Caco-2 (cell line): ENCODE results near the gene LHX1. TPM values are rescaled to one million over a fixed set of nuclear protein-coding genes. Genes with fewer than 3 reads are reported as not detected.
A peak's percentile ranks its signal among the peaks of the same experiment; 100 is the strongest.

Source experiments
- BruUV-seq: library from RNA; stranded (reverse); fragments of 400-500 nt; replicated peaks from 2 replicates; lab custom pipeline; 2021; lab: Mats Ljungman, UMichigan
- CTCF ChIA-PET: fragments of 300-600 bp; sonication (Branson Sonifier 250); formaldehyde crosslinking; loops from one replicate; lab custom pipeline; 2022; ENCODE audit warnings: antibody characterized with exemption; lab: Charles Lee
- POLR2A ChIA-PET: fragments of 300-600 bp; sonication (Branson Sonifier 250); formaldehyde crosslinking; loops from one replicate; lab custom pipeline; 2022; ENCODE audit warnings: antibody characterized with exemption; lab: Charles Lee
- DNase-seq, 2 experiments: peaks; one replicate each; pipeline versions ENCODE4 v3.0.0 to v3.0.0-alpha.2; 2020 to 2022
- H3K27me3 ChIP-seq: replicated peaks from 2 replicates; pipeline ENCODE4 v1.6.0; 2011; ENCODE audit warnings: low read length; ENCODE audit not compliant: control insufficient read depth, insufficient read depth
- H3K36me3 ChIP-seq: 2 replicates; pipeline ENCODE4 v1.5.1; 2011; ENCODE audit warnings: low read length; ENCODE audit not compliant: control insufficient read depth, insufficient read depth
- H3K4me1 ChIP-seq: fragments of 250-450 bp; sonication (Bioruptor Pico); 2 replicates; pipeline ENCODE4 v1.5.1; 2020; ENCODE audit warnings: mild to moderate bottlenecking
- H3K4me3 ChIP-seq: 2 replicates; pipeline ENCODE4 v1.5.1; 2011; ENCODE audit warnings: low read depth, mild to moderate bottlenecking, control low read depth, low read length
- H3K9me3 ChIP-seq: fragments of 250-450 bp; sonication (Bioruptor Pico); 2 replicates; pipeline ENCODE4 v1.5.1; 2020; ENCODE audit warnings: mild to moderate bottlenecking, moderate library complexity
- H3K27ac Mint-ChIP-seq: one replicate; pipeline ENCODE4 v1.8.0; 2022; ENCODE audit warnings: mixed read lengths; ENCODE audit not compliant: unreplicated experiment
- H3K27me3 Mint-ChIP-seq: one replicate; pipeline ENCODE4 v1.8.0; 2022; ENCODE audit warnings: mixed read lengths; ENCODE audit not compliant: insufficient read depth, unreplicated experiment
- H3K36me3 Mint-ChIP-seq: one replicate; pipeline ENCODE4 v1.8.0; 2022; ENCODE audit warnings: mild to moderate bottlenecking, mixed read lengths; ENCODE audit not compliant: insufficient read depth, unreplicated experiment
- H3K4me1 Mint-ChIP-seq: one replicate; pipeline ENCODE4 v1.8.0; 2022; ENCODE audit warnings: low read depth, mixed read lengths; ENCODE audit not compliant: unreplicated experiment
- H3K4me3 Mint-ChIP-seq: one replicate; pipeline ENCODE4 v1.8.0; 2022; ENCODE audit warnings: mild to moderate bottlenecking, moderate library complexity, mixed read lengths; ENCODE audit not compliant: unreplicated experiment
- H3K9me3 Mint-ChIP-seq: one replicate; pipeline ENCODE4 v1.8.0; 2022; ENCODE audit warnings: mixed read lengths; ENCODE audit not compliant: unreplicated experiment
- intact Hi-C: fragments of 100-400 bp; cut with micrococcal nuclease; formaldehyde crosslinking; loops from one replicate; pipeline ENCODE4 v1.10.0; 2022; ENCODE audit not compliant: unreplicated experiment
- total RNA-seq: library from RNA; stranded (reverse); gene quantifications from 2 replicates; pipeline ENCODE4 v1.2.3, GENCODE V29; 2022
- TF ChIP-seq, protein P1 (sequence below), 2 experiments: fragments of 200-600 bp in 1 of 2; IDR thresholded peaks; 1 replicate in 1 of 2; 2 replicates in 1 of 2; pipeline versions ENCODE4 v1.5.1 to v1.8.0; 2011 to 2022; ENCODE audit warnings: antibody characterized with exemption in 1 of 2, control low read depth in 1 of 2, inconsistent platforms in 1 of 2, low read depth in 1 of 2, low read length in 1 of 2, mild to moderate bottlenecking in 1 of 2, moderate library complexity in 1 of 2; ENCODE audit not compliant: insufficient read depth in 1 of 2, severe bottlenecking in 1 of 2, unreplicated experiment in 1 of 2

The LHX1 gene
- total RNA-seq, 1 experiment from 2014 or later: not detected

DNA sequence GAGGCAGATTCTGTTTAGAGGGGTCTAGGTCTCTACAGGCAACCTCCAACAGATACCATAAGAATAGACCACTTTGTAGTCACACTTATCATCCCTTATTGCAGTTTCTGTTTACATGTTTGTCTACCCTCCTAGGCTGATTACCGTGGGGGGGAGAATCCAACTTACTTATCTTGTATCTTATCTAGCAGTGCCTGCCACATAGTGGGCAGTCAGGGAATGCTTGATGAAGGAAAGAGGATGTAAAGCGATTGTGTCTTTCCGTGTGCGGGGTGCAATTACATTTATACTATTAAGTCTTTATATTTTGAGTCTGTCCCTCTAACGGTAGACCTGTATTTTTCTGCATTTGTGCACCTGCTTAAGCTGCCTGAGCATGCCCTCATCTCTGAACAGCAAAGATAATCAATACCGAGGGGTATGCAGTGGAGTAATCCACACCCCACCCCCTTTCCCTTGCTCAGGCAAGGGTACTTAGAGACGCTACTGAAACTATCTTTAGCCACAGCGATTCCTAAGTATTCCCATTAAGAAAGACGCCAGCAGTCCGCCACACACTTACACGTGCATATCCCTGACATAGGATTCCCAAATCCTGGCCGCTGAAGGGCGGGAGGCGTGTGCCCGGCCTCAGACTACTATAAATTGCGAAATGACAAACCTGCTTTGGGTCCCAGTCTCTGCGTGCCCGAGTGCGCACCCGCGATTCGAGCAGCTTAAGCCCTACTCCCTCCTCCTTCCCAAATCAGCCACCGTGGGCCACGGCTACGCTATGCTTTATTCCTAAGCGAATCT, 10.8 kb downstream of the LHX1 start:
- Histone ChIP-seq H3K4me1 (peaks cover 8% of the 10 kb centered on the region; the same call in 1 of the 2 replicates), H3K4me3 (peak overlapping the region; percentile 91), H3K9me3 (no peaks in the 10 kb centered on the region), H3K36me3 (no peaks in the 10 kb centered on the region; the same call in 1 of the 2 replicates), H3K27me3 (no peaks in the 10 kb centered on the region)
- TSS peak; percentile 82 for BruUV-seq
- H3K4me1 Mint-ChIP-seq: peaks cover 7% of the 10 kb centered on the region
- peak overlapping the region; percentile 74 for H3K27ac Mint-ChIP-seq
- no peaks in the 10 kb centered on the region for H3K9me3 Mint-ChIP-seq
- peaks cover 42% of the 10 kb centered on the region for H3K36me3 Mint-ChIP-seq
- TF ChIP-seq, protein P1, sequence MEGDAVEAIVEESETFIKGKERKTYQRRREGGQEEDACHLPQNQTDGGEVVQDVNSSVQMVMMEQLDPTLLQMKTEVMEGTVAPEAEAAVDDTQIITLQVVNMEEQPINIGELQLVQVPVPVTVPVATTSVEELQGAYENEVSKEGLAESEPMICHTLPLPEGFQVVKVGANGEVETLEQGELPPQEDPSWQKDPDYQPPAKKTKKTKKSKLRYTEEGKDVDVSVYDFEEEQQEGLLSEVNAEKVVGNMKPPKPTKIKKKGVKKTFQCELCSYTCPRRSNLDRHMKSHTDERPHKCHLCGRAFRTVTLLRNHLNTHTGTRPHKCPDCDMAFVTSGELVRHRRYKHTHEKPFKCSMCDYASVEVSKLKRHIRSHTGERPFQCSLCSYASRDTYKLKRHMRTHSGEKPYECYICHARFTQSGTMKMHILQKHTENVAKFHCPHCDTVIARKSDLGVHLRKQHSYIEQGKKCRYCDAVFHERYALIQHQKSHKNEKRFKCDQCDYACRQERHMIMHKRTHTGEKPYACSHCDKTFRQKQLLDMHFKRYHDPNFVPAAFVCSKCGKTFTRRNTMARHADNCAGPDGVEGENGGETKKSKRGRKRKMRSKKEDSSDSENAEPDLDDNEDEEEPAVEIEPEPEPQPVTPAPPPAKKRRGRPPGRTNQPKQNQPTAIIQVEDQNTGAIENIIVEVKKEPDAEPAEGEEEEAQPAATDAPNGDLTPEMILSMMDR (IDR thresholded peaks at IDR 0.05; ENCODE audit: insufficient read depth in 1 of 2, low read depth in 1 of 2, low read length in 1 of 2, severe bottlenecking in 1 of 2, unreplicated experiment in 1 of 2): no peak
- intact Hi-C loops: loop anchor here (1.0 kb wide), 1 partner anchor 12 kb away; no protein-coding TSS in a partner anchor
- H3K27me3 Mint-ChIP-seq: peaks cover 7% of the 10 kb centered on the region
- peak overlapping the region; percentile 79 for H3K4me3 Mint-ChIP-seq
- DNase-seq: no peak
- ChIA-PET POLR2A (interaction anchor here (0.6 to 1.3 kb wide), 2 partner anchors 11 to 411 kb away, joined by 3 to 4 read pairs; partner anchors contain the start of gene LHX1), CTCF (no interaction called here)

DNA sequence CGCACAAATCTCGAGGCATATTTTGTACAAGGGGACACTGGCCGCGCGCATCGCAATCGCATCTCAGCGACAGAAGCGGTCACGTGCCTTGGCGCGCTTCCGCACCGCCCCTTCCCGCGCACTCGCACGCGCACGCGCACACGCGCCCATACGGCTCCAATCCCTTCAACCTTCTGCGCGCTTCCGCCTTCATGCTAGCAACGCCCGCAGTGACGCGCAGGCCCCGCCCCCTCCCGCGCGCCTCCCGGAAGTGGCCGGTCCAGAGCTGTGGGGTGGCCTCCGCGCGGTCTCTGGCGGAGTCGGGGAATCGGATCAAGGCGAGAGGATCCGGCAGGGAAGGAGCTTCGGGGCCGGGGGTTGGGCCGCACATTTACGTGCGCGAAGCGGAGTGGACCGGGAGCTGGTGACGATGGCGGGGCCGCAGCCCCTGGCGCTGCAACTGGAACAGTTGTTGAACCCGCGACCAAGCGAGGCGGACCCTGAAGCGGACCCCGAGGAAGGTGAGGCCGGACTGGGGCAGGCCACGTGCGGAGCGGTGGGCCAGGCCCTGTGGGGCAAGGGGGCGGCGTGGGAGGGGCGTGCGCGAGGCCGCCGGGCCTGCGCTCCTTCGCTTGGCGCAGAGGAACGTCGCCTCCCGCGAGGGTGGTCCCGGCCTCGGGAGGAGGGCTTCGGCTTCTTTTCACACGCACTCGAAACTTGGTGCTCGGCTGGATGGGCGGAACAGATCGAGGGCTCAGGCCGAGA, 11.6 kb downstream of the LHX1 start, which contains the start of gene AATF:
TSS of gene AATF (plus strand) at position 238 of the 744 bp plus-strand sequence. CDS start at position 410, 172 bp downstream.
- TF ChIP-seq, protein P1 (IDR thresholded peaks at IDR 0.05; ENCODE audit: insufficient read depth in 1 of 2, low read depth in 1 of 2, low read length in 1 of 2, severe bottlenecking in 1 of 2, unreplicated experiment in 1 of 2): no peak
- H3K9me3 ChIP-seq: no peaks in the 10 kb centered on the region
- no TSS peak for BruUV-seq
- peaks cover 8% of the 10 kb centered on the region; the same call in 1 of the 2 replicates for H3K4me1 ChIP-seq
- peaks cover 7% of the 10 kb centered on the region for H3K27me3 Mint-ChIP-seq
- no peaks in the 10 kb centered on the region; the same call in 1 of the 2 replicates for H3K36me3 ChIP-seq
- H3K4me3 Mint-ChIP-seq: peak within 1 kb of the TSS; percentile 79
- H3K4me1 Mint-ChIP-seq: peaks cover 7% of the 10 kb centered on the region
- intact Hi-C loops: loop anchor here (1.0 kb wide), 1 partner anchor 13 kb away; no protein-coding TSS in a partner anchor
- no peaks in the 10 kb centered on the region for H3K9me3 Mint-ChIP-seq
- H3K4me3 ChIP-seq: peak within 1 kb of the TSS; percentile 91
- H3K27me3 ChIP-seq: no peaks in the 10 kb centered on the region
- peak; percentile 97 to 99 for DNase-seq
- H3K36me3 Mint-ChIP-seq: peaks cover 50% of the 10 kb centered on the region
- H3K27ac Mint-ChIP-seq: peak within 1 kb of the TSS; percentile 74
- POLR2A ChIA-PET: interaction anchor here (0.6 to 1.3 kb wide), 7 partner anchors 11 to 410 kb away, joined by 3 to 7 read pairs (median 3); partner anchors contain the start of genes LHX1 and MRM1
- CTCF ChIA-PET: interaction anchor here (0.6 to 1.2 kb wide), 3 partner anchors 93 to 466 kb away, joined by 3 to 7 read pairs (median 4); partner anchors contain the start of gene MRM1
